Ascending aorta (tissue), 2 donors: ENCODE measurements around the gene RBCK1. TPM values are rescaled to one million over a fixed set of nuclear protein-coding genes. Genes with fewer than 3 reads are reported as not detected.
"Not testable (repeated sequence)": the region's sequence is repeated elsewhere in the genome, so short reads cannot be mapped to it uniquely, and the experiment has no call there.

Experiments used
- DNase-seq, 2 donors: peaks; one replicate each; pipeline ENCODE4 v3.0.0-alpha.2; 2019; ENCODE audit warnings: low spot score in 2 of 2
- H3K27ac ChIP-seq, 2 donors: fragments of 200-600 bp; sonication (generic); one replicate each; pipeline ENCODE4 v1.5.1; 2016 to 2017; ENCODE audit warnings: mild to moderate bottlenecking in 1 of 2
- H3K27me3 ChIP-seq: fragments of 200-600 bp; sonication (generic); one replicate; pipeline ENCODE4 v1.5.1; 2017
- H3K36me3 ChIP-seq, 2 donors: fragments of 200-600 bp; sonication (generic); one replicate each; pipeline ENCODE4 v1.5.1; 2016
- H3K4me1 ChIP-seq, 2 donors: fragments of 200-600 bp; sonication (generic); one replicate each; pipeline ENCODE4 v1.5.1; 2016 to 2017; ENCODE audit warnings: mild to moderate bottlenecking in 1 of 2
- H3K4me3 ChIP-seq, 2 donors: fragments of 200-600 bp; sonication (generic); one replicate each; pipeline ENCODE4 v1.5.1; 2016 to 2017; ENCODE audit warnings: mild to moderate bottlenecking in 1 of 2
- H3K9me3 ChIP-seq, 2 donors: fragments of 200-600 bp; sonication (generic); one replicate each; pipeline ENCODE4 v1.5.1; 2016
- intact Hi-C: fragments of 100-400 bp; cut with DNase I; formaldehyde crosslinking; loops from one replicate; pipeline ENCODE4 v1.15.1; 2023
- total RNA-seq: library from RNA; depleted of rRNA; stranded (reverse); fragments of >200 nt; gene quantifications from one replicate; pipeline ENCODE4 v1.1.0, GENCODE V29; 2016
- TF ChIP-seq, protein P1 (sequence below), 3 experiments: fragments of 200-600 bp in 2 of 3; fragments of 450-650 bp in 1 of 3; sonication (generic) in 2 of 3; IDR thresholded peaks; one replicate each; pipeline ENCODE4 v1.5.1; 2016 to 2019; ENCODE audit warnings: antibody characterized with exemption in 3 of 3, mild to moderate bottlenecking in 1 of 3, moderate library complexity in 1 of 3

RBCK1 gene
- total RNA-seq, 1 donor from 2014 or later: 123 TPM

GRCh38 chr20:385448-385847, 22.7 kb upstream of the RBCK1 start:
- Histone ChIP-seq H3K4me3 (no peak overlapping the region), H3K27ac (no peak overlapping the region), H3K27me3 (no peaks in the 10 kb centered on the region), H3K36me3 (peaks cover 6 to 20% of the 10 kb centered on the region in 2 donors), H3K4me1 (no peaks in the 10 kb centered on the region), H3K9me3 (no peaks in the 10 kb centered on the region)
- TF ChIP-seq, protein P1, sequence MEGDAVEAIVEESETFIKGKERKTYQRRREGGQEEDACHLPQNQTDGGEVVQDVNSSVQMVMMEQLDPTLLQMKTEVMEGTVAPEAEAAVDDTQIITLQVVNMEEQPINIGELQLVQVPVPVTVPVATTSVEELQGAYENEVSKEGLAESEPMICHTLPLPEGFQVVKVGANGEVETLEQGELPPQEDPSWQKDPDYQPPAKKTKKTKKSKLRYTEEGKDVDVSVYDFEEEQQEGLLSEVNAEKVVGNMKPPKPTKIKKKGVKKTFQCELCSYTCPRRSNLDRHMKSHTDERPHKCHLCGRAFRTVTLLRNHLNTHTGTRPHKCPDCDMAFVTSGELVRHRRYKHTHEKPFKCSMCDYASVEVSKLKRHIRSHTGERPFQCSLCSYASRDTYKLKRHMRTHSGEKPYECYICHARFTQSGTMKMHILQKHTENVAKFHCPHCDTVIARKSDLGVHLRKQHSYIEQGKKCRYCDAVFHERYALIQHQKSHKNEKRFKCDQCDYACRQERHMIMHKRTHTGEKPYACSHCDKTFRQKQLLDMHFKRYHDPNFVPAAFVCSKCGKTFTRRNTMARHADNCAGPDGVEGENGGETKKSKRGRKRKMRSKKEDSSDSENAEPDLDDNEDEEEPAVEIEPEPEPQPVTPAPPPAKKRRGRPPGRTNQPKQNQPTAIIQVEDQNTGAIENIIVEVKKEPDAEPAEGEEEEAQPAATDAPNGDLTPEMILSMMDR (IDR thresholded peaks at IDR 0.05): no peak
- intact Hi-C loops: no loop called here
- DNase-seq: no peak

DNA sequence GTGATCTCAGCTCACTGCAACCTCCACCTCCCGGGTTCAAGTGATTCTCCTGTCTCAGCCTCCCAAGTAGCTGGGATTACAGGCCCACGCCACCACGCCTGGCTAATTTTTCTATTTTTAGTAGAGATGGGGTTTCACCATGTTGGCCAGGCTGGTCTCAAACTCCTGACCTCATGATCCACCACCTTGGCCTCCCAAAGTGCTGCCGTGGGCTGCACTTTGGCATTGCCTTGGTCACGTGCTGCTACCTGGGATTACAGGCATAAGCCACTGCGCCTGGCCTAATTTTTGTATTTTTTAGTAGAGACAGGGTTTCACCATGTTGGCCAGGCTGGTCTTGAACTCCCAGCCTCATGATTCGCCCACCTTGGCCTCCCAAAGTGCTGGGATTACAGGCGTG, 21.5 kb upstream of the RBCK1 start:
- H3K27me3 ChIP-seq, H3K9me3 ChIP-seq, intact Hi-C loops, H3K4me3 ChIP-seq, H3K27ac ChIP-seq, H3K4me1 ChIP-seq, DNase-seq: not testable (repeated sequence)
- peaks cover 6 to 27% of the 10 kb centered on the region in 2 donors for H3K36me3 ChIP-seq

GRCh38 chr20:387520-387919, 20.6 kb upstream of the RBCK1 start:
- Histone ChIP-seq H3K27ac (no peak overlapping the region), H3K4me1 (no peaks in the 10 kb centered on the region), H3K9me3 (no peaks in the 10 kb centered on the region), H3K36me3 (peaks cover 6 to 32% of the 10 kb centered on the region in 2 donors), H3K27me3 (no peaks in the 10 kb centered on the region), H3K4me3 (no peak overlapping the region)
- intact Hi-C loops: no loop called here
- no peak for DNase-seq
- TF ChIP-seq, protein P1 (IDR thresholded peaks at IDR 0.05): no peak

DNA sequence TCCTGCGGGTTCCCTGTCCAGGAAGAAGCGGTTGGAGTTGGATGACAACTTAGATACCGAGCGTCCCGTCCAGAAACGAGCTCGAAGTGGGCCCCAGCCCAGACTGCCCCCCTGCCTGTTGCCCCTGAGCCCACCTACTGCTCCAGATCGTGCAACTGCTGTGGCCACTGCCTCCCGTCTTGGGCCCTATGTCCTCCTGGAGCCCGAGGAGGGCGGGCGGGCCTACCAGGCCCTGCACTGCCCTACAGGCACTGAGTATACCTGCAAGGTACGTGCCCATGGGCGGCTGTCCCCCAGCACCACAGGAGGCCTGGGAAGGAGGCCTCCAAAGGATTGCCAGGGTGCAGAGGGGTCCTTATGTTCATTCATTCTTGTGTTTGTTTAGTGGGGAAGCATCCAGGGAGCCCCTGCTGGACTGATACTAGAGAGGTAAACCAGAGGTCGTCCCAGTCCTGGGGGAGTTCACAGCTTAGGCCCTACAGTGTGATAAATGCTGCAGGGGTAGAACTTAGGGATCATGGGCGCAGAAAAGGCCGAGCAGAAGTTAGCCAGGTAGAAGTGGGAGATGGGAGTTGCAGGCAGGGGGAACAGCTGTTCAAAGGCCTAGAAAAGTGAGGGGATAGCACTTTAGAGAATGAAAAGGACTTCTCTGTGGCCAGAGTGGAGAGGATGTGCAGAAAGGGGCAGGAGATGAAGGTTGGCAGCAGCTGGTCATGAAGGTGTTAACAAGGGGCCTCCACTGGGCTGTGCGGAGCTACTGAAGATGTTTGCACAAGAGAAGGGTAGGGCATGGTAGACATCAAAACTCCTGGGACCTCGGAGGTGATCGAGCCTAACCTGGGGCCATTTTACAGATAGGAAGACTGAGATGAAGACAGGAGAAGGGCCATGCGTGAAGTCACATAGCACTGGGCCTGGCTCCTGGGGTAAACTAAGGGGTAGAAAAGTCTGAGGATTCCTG, 19.8 kb upstream of the RBCK1 start:
- H3K4me1 ChIP-seq: no peaks in the 10 kb centered on the region
- H3K4me3 ChIP-seq: no peak overlapping the region
- DNase-seq: no peak
- TF ChIP-seq, protein P1 (IDR thresholded peaks at IDR 0.05): no peak
- intact Hi-C loops: no loop called here
- H3K27me3 ChIP-seq: no peaks in the 10 kb centered on the region
- no peaks in the 10 kb centered on the region for H3K9me3 ChIP-seq
- H3K27ac ChIP-seq: no peak overlapping the region
- peaks cover 9 to 32% of the 10 kb centered on the region in 2 donors for H3K36me3 ChIP-seq

DNA sequence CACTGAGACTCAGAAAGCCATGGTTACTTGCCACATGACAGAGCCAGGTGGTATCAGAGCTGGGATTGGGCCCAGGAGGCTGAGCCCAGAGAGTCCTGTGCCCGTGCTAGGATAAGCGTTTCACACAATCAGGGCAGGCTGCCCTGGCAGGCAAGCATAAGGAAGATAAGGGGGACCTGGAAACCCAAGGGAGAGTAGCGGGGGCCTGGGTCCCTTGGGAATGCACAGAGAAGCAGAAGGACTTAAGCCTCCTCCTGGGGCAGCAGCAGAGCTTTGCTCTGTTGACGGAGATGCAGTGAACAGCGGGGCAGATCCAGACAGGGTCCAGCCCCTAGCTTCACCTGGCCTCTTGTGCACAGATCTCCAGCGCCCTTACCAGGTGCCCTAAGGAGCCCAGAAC, 18.9 kb upstream of the RBCK1 start:
- no peaks in the 10 kb centered on the region for H3K4me1 ChIP-seq
- H3K36me3 ChIP-seq: peaks cover 9 to 32% of the 10 kb centered on the region in 2 donors
- no peak for DNase-seq
- no peak overlapping the region for H3K27ac ChIP-seq
- no peaks in the 10 kb centered on the region for H3K27me3 ChIP-seq
- no peak overlapping the region for H3K4me3 ChIP-seq
- intact Hi-C loops: no loop called here
- TF ChIP-seq, protein P1 (IDR thresholded peaks at IDR 0.05): no peak
- H3K9me3 ChIP-seq: no peaks in the 10 kb centered on the region

- Histone ChIP-seq H3K27ac (no peak overlapping the region), H3K27me3 (no peaks in the 10 kb centered on the region), H3K4me1 (no peaks in the 10 kb centered on the region), H3K9me3 (no peaks in the 10 kb centered on the region), H3K4me3 (no peak overlapping the region), H3K36me3 (peaks cover 12 to 33% of the 10 kb centered on the region in 2 donors)
- intact Hi-C loops: no loop called here
- no peak for DNase-seq
- TF ChIP-seq, protein P1 (IDR thresholded peaks at IDR 0.05): no peak
Measured at GRCh38 chr20:391041-391711, 16.9 kb upstream of the RBCK1 start.

- H3K27me3 ChIP-seq, H3K27ac ChIP-seq, H3K9me3 ChIP-seq, H3K4me1 ChIP-seq, H3K4me3 ChIP-seq, DNase-seq, intact Hi-C loops: not testable (repeated sequence)
- H3K36me3 ChIP-seq: peaks cover 13 to 43% of the 10 kb centered on the region in 2 donors
Measured at GRCh38 chr20:393296-393695, 14.8 kb upstream of the RBCK1 start.
